AG09309 (cell line): Measurements from ENCODE around the gene GRPEL1.

ENCODE experiments used
- DNase-seq: peaks from one replicate; pipeline ENCODE4 v3.0.0-alpha.2; 2010; ENCODE audit warnings: low read depth
- H3K4me3 ChIP-seq: 2 replicates; pipeline ENCODE4 v1.5.1; 2011; ENCODE audit warnings: mild to moderate bottlenecking, low read depth, low read length, moderate library complexity; ENCODE audit not compliant: control insufficient read depth
- TF ChIP-seq, protein P1 (sequence below): IDR thresholded peaks from 2 replicates; pipeline ENCODE4 v1.5.1; 2011; ENCODE audit warnings: mild to moderate bottlenecking, low read depth, low read length, inconsistent platforms; ENCODE audit not compliant: insufficient read depth, control insufficient read depth; ENCODE audit errors: missing control alignments

The GRPEL1 gene

DNA sequence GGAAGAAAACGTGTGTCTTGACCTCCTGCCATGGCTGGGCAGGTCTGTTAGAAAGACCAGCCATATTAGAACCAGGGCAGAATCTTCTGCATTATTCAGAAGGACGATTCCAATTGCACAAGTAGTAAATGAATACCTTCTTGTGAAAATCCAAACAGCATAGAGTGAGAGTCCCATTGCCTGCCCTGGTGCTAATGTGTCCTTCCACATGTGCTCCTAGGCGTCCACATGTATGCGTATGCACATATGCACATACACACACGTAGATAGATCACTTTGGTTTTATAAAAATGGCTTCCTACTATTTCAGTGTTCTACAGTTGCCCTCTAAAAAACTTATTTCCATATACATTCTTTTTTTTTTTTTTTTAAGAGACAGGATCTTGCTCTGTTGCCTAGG lies 10.2 kb upstream of the GRPEL1 start:
- no peak overlapping the region for H3K4me3 ChIP-seq
- TF ChIP-seq, protein P1, sequence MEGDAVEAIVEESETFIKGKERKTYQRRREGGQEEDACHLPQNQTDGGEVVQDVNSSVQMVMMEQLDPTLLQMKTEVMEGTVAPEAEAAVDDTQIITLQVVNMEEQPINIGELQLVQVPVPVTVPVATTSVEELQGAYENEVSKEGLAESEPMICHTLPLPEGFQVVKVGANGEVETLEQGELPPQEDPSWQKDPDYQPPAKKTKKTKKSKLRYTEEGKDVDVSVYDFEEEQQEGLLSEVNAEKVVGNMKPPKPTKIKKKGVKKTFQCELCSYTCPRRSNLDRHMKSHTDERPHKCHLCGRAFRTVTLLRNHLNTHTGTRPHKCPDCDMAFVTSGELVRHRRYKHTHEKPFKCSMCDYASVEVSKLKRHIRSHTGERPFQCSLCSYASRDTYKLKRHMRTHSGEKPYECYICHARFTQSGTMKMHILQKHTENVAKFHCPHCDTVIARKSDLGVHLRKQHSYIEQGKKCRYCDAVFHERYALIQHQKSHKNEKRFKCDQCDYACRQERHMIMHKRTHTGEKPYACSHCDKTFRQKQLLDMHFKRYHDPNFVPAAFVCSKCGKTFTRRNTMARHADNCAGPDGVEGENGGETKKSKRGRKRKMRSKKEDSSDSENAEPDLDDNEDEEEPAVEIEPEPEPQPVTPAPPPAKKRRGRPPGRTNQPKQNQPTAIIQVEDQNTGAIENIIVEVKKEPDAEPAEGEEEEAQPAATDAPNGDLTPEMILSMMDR = no peak
- DNase-seq = no peak

- TF ChIP-seq, protein P1 = no peak
- no peak for DNase-seq
- no peak overlapping the region for H3K4me3 ChIP-seq
Measured at GRCh38 chr4:7077371-7077770, 9.5 kb upstream of the GRPEL1 start.

DNA sequence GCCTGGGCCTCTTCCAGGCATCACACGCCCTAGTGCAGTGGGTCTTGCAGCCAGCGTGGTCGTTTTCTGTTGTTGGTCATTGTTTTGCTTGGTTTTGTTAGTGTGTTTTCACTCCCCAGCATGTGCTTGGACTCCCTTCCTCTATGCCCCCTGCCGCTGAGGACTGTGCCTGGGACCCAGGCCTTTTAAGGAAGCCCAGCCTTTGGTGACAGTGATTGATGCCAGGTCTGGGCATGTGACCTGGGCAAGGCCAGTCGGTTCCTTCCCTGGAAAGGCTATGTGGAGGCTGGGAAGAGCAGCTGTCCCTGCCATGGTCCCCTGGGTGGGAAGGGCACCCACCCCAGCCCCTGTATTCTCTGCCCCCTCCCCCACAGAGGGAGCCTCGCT lies 8.8 kb upstream of the GRPEL1 start:
- no peak for DNase-seq
- TF ChIP-seq, protein P1 = no peak

DNA sequence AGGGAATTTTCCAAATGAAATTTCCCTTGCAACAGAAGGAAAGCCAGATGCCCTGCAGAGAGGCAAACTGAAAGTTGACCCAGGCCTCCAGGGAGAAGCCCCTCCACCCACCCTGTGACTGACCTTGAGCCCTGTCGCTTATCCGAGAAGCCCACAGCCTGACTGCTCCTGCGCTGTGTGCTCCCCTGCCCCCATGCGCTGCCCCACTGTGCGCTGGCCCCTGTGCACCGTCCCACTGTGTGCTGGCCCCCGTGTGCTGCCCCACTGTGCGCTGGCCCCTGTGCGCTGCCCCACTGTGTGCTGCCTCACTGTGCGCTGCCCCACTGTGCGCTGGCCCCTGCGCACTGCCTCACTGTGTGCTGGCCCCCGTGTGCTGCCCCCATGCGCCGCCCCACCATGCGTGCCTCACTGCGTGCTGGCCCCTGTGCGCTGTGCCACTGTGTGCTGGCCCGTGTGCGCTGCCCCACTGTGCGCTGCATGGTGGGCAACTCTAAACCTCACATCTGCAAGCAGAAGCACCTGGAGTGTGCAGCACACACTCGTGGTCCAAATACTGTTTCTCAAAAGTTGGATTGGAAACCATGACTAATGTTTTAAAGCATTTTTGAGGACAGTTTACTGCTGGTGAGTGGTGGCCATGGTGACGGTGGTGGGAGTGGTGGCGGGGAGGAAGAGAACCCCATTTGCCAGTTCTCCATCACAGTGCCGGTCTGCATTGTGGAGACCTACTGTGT lies 8.3 kb upstream of the GRPEL1 start:
- DNase-seq = no peak
- H3K4me3 ChIP-seq = no peak overlapping the region
- TF ChIP-seq, protein P1 = no peak

More for the DNA sequence above, 8.8 kb upstream of the GRPEL1 start:
- H3K4me3 ChIP-seq = no peak overlapping the region

DNA sequence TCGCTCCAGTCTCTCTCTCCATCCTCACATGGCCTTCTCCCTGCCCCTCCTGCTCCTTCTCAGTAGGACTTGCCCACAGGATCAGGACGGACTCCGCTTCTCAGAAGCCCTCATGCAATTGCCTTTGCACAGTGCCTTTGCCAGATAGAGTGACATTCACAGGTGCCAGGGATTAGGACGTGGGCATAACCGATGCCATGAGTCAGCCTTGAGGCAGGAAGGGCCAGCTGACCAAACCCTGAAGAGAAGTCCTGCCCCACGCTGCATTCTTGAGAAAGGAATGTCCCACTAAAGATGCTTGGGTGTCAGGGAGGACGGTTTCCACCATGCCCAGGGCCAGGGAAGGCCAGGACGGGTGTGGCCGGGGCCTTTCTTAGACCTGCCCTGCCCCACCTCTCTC lies 6.6 kb upstream of the GRPEL1 start:
- no peak for DNase-seq
- TF ChIP-seq, protein P1 = no peak
- no peak overlapping the region for H3K4me3 ChIP-seq

- TF ChIP-seq, protein P1 = no peak
- H3K4me3 ChIP-seq = no peak overlapping the region
- DNase-seq = no peak
Measured at GRCh38 chr4:7073526-7074390, 5.9 kb upstream of the GRPEL1 start.
